T47D (cell line): ENCODE data around the gene CTH.
"Not testable (repeated sequence)": the region's sequence is repeated elsewhere in the genome, so short reads cannot be mapped to it uniquely, and the experiment has no call there.

Experiments used
- DNase-seq, 2 experiments: peaks; one replicate each; pipeline versions ENCODE4 v3.0.0 to v3.0.0-alpha.2; 2011 to 2012; ENCODE audit warnings: low read depth in 1 of 2, low spot score in 1 of 2
- JUND ChIP-seq: IDR thresholded peaks from 2 replicates; pipeline ENCODE4 v1.6.1; 2012; ENCODE audit warnings: low read depth
- in situ Hi-C: cut with HindIII; loops from 2 replicates; pipeline ENCODE4 v1.10.0; 2016; ENCODE audit warnings: low sequenced_read_pairs, low pct_unique_long_range_greater_than_20kb

The CTH gene

GRCh38 chr1:70442490-70442889 is 31.4 kb downstream of the CTH start:
- in situ Hi-C loops, result no loop called here
- DNase-seq, result no peak

GRCh38 chr1:70443739-70444138 is 32.7 kb downstream of the CTH start:
- no peak for DNase-seq
- TF ChIP-seq JUND, result no peak
- in situ Hi-C loops, result no loop called here

More at GRCh38 chr1:70442490-70442889, 31.4 kb downstream of the CTH start:
- no peak for TF ChIP-seq JUND

GRCh38 chr1:70449049-70449448 is 38.0 kb downstream of the CTH start:
- in situ Hi-C loops, result no loop called here
- TF ChIP-seq JUND, result no peak

GRCh38 chr1:70452164-70452939 is 41.3 kb downstream of the CTH start:
- DNase-seq, in situ Hi-C loops: not testable (repeated sequence)

More at GRCh38 chr1:70449049-70449448, 38.0 kb downstream of the CTH start:
- no peak for DNase-seq

GRCh38 chr1:70455291-70455690 is 44.2 kb downstream of the CTH start:
- DNase-seq, result no peak
- no peak for TF ChIP-seq JUND
- in situ Hi-C loops, result no loop called here

- no peak for DNase-seq
- TF ChIP-seq JUND, result no peak
- in situ Hi-C loops, result no loop called here
Measured at GRCh38 chr1:70458131-70458530, 47.1 kb downstream of the CTH start.

GRCh38 chr1:70459496-70460225 is 48.6 kb downstream of the CTH start:
- no peak for TF ChIP-seq JUND
- DNase-seq, result no peak
- in situ Hi-C loops, result no loop called here

- in situ Hi-C loops, DNase-seq: not testable (repeated sequence)
Measured at GRCh38 chr1:70460740-70461713, 50.0 kb downstream of the CTH start.

- in situ Hi-C loops, result no loop called here
- no peak for TF ChIP-seq JUND
- no peak for DNase-seq
Measured at GRCh38 chr1:70462611-70463010, 51.5 kb downstream of the CTH start.

GRCh38 chr1:70465911-70466310 is 54.8 kb downstream of the CTH start:
- TF ChIP-seq JUND, result no peak
- no peak for DNase-seq
- in situ Hi-C loops, result no loop called here

GRCh38 chr1:70467531-70467930 is 56.5 kb downstream of the CTH start:
- no peak for TF ChIP-seq JUND
- in situ Hi-C loops, result no loop called here
- no peak for DNase-seq

- no peak for TF ChIP-seq JUND
- in situ Hi-C loops, result no loop called here
Measured at GRCh38 chr1:70468180-70468579, 57.1 kb downstream of the CTH start.

GRCh38 chr1:70469184-70469583 is 58.1 kb downstream of the CTH start:
- DNase-seq, in situ Hi-C loops: not testable (repeated sequence)

More at GRCh38 chr1:70468180-70468579, 57.1 kb downstream of the CTH start:
- DNase-seq, result no peak
